Aorta (tissue), 5 donors: ENCODE results near the gene ABLIM2. TPM values are rescaled to one million over a fixed set of nuclear protein-coding genes. Genes with fewer than 3 reads are reported as not detected.

Source experiments
- ATAC-seq: fragments of 200-7000 bp; cut with Tn5 transposase; one replicate; pipeline ENCODE4 v1.9.1; 2022; ENCODE audit warnings: moderate library complexity; ENCODE audit not compliant: low FRiP score
- DNase-seq, 2 donors: peaks; one replicate each; pipeline ENCODE4 v3.0.0-alpha.2; 2020
- H3K27ac ChIP-seq, 2 donors: one replicate each; pipeline ENCODE4 v1.5.1; 2013; ENCODE audit warnings: low read length in 2 of 2, mild to moderate bottlenecking in 2 of 2, moderate library complexity in 2 of 2, control low read depth in 1 of 2, inconsistent platforms in 1 of 2, low read depth in 1 of 2
- H3K27me3 ChIP-seq, 2 donors: one replicate each; pipeline ENCODE4 v1.6.1; 2013; ENCODE audit warnings: control low read depth in 1 of 2, low read length in 1 of 2, mild to moderate bottlenecking in 1 of 2, moderate library complexity in 1 of 2; ENCODE audit not compliant: insufficient read depth in 2 of 2, control insufficient read depth in 1 of 2
- H3K36me3 ChIP-seq, 2 donors: one replicate each; pipeline ENCODE4 v1.6.1; 2013; ENCODE audit warnings: control low read depth in 1 of 2, low read length in 1 of 2, mild to moderate bottlenecking in 1 of 2; ENCODE audit not compliant: insufficient read depth in 2 of 2, control insufficient read depth in 1 of 2
- H3K4me1 ChIP-seq, 2 donors: one replicate each; pipeline ENCODE4 v1.6.1; 2013; ENCODE audit warnings: low read length in 2 of 2, control low read depth in 1 of 2, mild to moderate bottlenecking in 1 of 2, moderate library complexity in 1 of 2; ENCODE audit not compliant: insufficient read depth in 2 of 2, control insufficient read depth in 1 of 2
- H3K4me3 ChIP-seq, 2 donors: one replicate each; pipeline ENCODE4 v1.5.1; 2013; ENCODE audit warnings: low read length in 2 of 2, control low read depth in 1 of 2, mild to moderate bottlenecking in 1 of 2
- H3K9me3 ChIP-seq: one replicate; pipeline ENCODE4 v1.6.1; 2013; ENCODE audit warnings: mild to moderate bottlenecking, low read length; ENCODE audit not compliant: control insufficient read depth
- WGBS, 2 donors: extraction: QIAGEN DNeasy Blood & Tissue Kit; methylation state at CpG; one replicate each; pipeline ENCODE4 v1.1.7; 2013; 5-methylcytosine and 5-hydroxymethylcytosine counted together
- intact Hi-C, 2 donors: fragments of 100-400 bp; cut with DNase I; formaldehyde crosslinking; loops; one replicate each; pipeline versions ENCODE4 v1.14.2 to v1.15.0; 2022
- polyA plus RNA-seq, 2 donors: library from polyadenylated mRNA; stranded (reverse); fragments of 200-250 nt; gene quantifications; one replicate each; pipeline ENCODE4 v1.2.3, GENCODE V29; 2013
- total RNA-seq, 2 donors: library from RNA; stranded (reverse); fragmentation: NEBNext Ultra II Directional; extraction: Animal tissue kit (Norgen Biotek cat#: 25700); gene quantifications; one replicate each; pipeline ENCODE4 v1.2.1, GENCODE V29; 2021
- donor health status: healthy with polysubstance abuse.
- donor health status: Bipolar disorder and iron deficiency.
- donor health status: DM: no; HTN: no; CAD: no.
- donor health status: DM: no; HTN: no; CAD: no.
- donor health status: DM: yes; HTN: yes; CAD: no.

ABLIM2 gene
- total and polyA plus RNA-seq, 4 donors, result 5.3 to 20.2 (median 11.1) TPM

DNA sequence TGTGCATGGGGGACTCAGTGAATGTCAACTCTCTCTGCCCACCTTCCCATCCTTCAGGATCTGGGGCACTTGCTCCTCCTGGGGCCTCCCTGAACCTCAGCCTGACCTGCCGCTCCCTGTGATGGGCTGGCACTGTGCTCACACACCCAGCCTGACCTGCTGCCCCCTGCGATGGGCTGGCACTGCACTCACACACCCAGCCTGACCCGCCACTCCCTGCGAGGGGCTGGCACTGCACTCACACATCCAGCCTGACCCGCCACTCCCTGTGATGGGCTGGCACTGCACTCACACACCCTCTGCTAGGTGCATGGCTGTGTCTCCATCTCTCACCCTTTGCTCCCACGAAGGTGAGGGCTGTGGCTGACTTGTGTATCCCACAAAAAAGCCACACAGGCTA, 103.4 kb downstream of the ABLIM2 start:
- Histone ChIP-seq H3K4me1 (no peaks in the 10 kb centered on the region), H3K27ac (no peak overlapping the region), H3K9me3 (no peaks in the 10 kb centered on the region), H3K4me3 (no peak overlapping the region), H3K27me3 (no peaks in the 10 kb centered on the region), H3K36me3 (no peaks in the 10 kb centered on the region)
- no peak for ATAC-seq
- 95 to 100% methylated on average over 4 to 6 of the region's 6 CpGs for WGBS, 2 donors
- no peak for DNase-seq
- intact Hi-C loops, result no loop called here

DNA sequence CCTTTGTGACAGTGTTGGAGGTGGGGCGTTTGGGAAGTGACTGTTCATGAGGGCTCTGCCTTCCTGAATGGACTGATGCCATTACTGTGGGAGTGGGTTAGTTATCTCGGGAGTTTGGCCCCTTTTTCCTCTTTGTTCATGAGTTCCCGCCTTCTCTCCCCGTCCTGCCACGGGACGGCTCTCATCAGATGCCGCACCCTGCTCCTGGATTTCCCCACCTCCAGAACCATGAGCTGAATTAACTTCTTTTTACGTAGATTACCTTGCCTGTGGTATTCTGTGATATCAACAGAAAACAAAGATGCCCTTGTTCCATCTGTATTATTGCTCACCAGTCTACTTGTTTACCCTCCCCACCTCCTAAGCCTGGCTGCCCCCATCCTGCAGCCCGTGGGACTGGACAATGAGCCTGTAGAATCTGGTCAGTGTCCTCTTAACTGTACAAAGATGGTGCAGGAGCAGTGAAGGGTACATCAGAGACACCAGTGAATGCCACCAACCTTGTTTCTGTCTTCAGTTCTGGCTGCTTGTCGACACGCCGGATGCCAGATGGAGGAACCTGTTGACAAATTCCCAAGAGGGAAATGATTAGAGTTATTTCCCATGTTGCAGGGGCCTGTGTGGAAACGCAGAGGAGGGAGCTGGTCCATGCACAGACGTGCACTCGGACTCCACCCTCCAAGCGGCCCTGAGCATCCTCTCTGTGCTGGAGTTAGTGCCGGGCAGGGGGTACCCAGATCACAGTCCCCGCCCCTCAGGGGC, 104.7 kb downstream of the ABLIM2 start:
- Histone ChIP-seq H3K4me1 (no peaks in the 10 kb centered on the region), H3K4me3 (no peak overlapping the region), H3K9me3 (no peaks in the 10 kb centered on the region), H3K27me3 (no peaks in the 10 kb centered on the region), H3K27ac (no peak overlapping the region), H3K36me3 (no peaks in the 10 kb centered on the region)
- no peak for DNase-seq
- intact Hi-C loops, result no loop called here
- WGBS, 2 donors, result 95 to 97% methylated on average over 18 of the region's 18 CpGs
- ATAC-seq, result no peak

DNA sequence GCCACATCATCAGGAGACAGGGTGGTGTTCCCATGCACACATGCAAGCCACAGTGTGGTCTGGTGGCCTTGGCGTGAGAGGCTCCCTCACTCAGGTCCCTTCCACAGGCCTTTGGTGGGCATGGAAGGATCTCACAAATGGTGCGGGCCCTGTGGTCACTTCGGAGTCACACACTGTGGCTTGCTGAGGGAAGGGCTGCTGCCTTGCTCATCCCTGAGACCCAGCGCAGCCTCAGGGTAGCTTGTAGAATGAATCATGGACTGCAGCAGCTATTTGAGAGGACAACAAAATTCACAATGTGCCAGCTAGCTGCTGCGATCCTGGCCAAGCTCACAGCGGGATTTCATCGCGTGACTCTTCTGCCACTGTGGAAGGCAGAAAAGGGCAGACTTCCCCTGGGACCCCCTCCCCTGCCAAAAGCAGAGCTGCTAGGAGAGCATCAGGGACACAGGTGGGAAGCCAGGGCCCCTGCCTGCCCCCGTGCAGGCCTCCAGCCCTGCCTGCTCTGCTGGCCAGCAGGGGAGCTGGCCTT, 106.4 kb downstream of the ABLIM2 start:
- DNase-seq, result no peak
- intact Hi-C loops, result no loop called here
- no peaks in the 10 kb centered on the region for H3K27me3 ChIP-seq
- H3K9me3 ChIP-seq, result no peaks in the 10 kb centered on the region
- no peaks in the 10 kb centered on the region for H3K36me3 ChIP-seq
- WGBS, 2 donors, result 97 to 99% methylated on average over 9 of the region's 9 CpGs
- no peaks in the 10 kb centered on the region for H3K4me1 ChIP-seq
- ATAC-seq, result no peak
- H3K27ac ChIP-seq, result no peak overlapping the region
- H3K4me3 ChIP-seq, result no peak overlapping the region

DNA sequence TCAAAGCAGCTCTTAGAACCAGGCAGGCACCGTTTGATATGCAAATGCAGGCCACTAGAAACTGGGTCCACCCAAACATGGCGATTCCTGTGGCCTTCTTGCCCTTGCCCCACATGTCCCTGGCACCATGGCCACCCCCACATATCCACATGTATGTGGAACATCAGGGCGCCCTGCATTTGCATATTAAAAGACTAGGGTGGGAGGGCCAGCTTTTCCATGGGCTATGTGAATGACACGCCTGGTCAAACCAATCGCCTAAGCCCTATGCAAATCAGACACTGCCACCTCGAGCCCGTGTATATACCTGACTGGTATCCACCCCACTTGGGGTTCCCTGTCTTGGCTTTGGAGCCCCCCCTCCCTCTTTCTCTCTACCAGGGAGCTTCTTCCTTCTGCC, 107.0 kb downstream of the ABLIM2 start:
- Histone ChIP-seq H3K4me1 (no peaks in the 10 kb centered on the region), H3K4me3 (no peak overlapping the region), H3K27me3 (no peaks in the 10 kb centered on the region), H3K9me3 (no peaks in the 10 kb centered on the region), H3K36me3 (no peaks in the 10 kb centered on the region), H3K27ac (no peak overlapping the region)
- DNase-seq (no peak), ATAC-seq (no peak)
- intact Hi-C loops, result no loop called here
- 97 to 100% methylated on average over 7 of the region's 7 CpGs for WGBS, 2 donors

DNA sequence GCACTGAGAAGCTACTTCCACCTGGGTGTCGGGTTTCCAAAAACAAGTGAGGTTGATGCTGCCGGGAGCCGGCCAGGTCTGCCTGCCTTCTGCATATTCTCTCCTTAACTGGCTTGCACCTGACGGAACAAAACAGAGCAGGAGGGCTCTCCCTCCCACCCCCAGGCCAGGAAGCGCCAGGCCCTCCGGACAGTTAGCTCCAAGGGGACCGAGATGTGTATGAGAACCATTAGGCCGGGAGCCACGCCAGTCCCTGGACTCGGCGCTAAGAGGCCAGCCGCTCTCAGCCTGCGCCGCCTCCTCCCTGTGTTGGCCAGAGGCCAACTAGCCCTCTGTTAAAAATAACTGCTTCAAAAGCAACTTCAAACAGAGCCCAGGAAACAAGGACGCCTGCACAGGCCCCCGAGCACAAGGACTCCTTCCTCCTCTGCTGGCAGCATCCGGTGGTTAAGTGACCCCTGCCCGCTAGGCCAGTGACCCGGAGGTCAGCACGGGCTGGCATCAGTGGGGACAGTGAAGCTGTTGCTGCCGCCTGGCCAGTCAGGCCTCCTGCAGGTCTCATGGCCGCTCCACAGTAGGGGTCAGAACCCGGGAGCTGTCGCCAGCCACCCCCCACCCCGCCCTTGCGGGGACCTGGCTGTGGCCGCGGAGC, 107.9 kb downstream of the ABLIM2 start:
- no peak overlapping the region for H3K4me3 ChIP-seq
- H3K4me1 ChIP-seq, result no peaks in the 10 kb centered on the region
- H3K27me3 ChIP-seq, result no peaks in the 10 kb centered on the region
- ATAC-seq, result peak; percentile 78
- no peaks in the 10 kb centered on the region for H3K36me3 ChIP-seq
- H3K9me3 ChIP-seq, result no peaks in the 10 kb centered on the region
- intact Hi-C loops, result no loop called here
- WGBS, 2 donors, result 15 to 16% methylated on average over 28 of the region's 28 CpGs
- no peak overlapping the region for H3K27ac ChIP-seq
- peak; percentile 85 to 90 for DNase-seq

DNA sequence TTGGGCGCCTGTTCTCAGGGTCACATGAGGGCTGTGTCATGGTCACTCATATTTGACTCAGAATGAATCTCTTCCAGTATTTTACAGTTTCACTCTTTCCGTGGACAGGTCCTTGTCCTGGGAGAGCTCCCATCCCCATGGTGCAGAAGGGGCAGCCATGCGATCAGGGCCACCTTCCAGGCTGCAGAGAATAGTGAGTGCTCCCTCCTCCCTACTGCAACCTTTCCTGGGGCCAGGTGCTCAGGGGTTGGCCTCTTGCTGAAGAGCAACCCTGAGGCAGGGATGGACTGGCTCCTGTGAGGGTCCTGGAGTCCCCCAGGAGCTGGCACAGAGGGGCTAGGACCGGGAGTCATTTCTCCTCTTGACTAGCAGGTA, 108.4 kb downstream of the ABLIM2 start:
- Histone ChIP-seq H3K9me3 (no peaks in the 10 kb centered on the region), H3K4me1 (no peaks in the 10 kb centered on the region), H3K36me3 (no peaks in the 10 kb centered on the region), H3K27ac (no peak overlapping the region), H3K27me3 (no peaks in the 10 kb centered on the region), H3K4me3 (no peak overlapping the region)
- ATAC-seq (no peak), DNase-seq (no peak)
- intact Hi-C loops, result no loop called here
- WGBS, 2 donors, result 79 to 82% methylated on average over 4 of the region's 4 CpGs

DNA sequence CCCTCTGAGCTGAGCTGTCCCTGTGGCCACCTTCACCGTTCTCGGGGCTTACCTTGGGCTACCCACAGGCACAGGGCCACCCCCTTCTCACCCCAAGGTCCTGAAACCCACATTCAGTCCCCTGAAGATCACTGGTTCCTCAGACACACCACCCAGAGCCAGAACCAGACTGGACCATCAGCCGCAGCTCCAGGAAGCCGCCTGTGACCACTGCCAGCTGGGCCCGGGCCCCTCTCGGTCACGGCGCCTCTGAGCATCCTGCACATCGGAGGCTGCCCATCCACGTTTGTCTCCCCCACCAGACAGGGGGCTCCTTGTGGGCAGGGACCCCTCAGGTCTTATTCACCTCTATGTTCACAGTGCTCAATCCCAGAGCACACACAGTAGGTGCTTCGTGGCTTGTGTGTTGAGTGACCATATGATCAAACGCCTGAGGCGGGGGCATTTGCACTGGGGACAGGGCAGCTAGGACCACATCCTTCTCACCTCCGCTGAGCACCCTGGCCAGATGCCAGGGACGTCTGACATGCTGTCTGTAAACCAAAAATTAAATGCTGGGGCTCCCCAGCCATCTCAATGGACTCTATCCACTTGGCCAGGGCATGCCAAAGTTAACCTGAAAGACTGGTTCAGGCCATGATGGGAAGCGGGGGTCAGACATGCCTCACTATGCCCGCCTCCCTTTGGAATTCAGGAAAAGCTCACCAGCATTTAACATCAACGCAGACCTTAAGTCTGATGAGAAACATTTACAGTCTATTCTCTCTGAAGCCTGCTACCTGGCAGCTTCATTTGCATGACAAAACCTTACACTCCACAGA, 109.5 kb downstream of the ABLIM2 start:
- intact Hi-C loops, result no loop called here
- WGBS, 2 donors, result 93% methylated on average over 18 of the region's 18 CpGs
- DNase-seq, result no peak

DNA sequence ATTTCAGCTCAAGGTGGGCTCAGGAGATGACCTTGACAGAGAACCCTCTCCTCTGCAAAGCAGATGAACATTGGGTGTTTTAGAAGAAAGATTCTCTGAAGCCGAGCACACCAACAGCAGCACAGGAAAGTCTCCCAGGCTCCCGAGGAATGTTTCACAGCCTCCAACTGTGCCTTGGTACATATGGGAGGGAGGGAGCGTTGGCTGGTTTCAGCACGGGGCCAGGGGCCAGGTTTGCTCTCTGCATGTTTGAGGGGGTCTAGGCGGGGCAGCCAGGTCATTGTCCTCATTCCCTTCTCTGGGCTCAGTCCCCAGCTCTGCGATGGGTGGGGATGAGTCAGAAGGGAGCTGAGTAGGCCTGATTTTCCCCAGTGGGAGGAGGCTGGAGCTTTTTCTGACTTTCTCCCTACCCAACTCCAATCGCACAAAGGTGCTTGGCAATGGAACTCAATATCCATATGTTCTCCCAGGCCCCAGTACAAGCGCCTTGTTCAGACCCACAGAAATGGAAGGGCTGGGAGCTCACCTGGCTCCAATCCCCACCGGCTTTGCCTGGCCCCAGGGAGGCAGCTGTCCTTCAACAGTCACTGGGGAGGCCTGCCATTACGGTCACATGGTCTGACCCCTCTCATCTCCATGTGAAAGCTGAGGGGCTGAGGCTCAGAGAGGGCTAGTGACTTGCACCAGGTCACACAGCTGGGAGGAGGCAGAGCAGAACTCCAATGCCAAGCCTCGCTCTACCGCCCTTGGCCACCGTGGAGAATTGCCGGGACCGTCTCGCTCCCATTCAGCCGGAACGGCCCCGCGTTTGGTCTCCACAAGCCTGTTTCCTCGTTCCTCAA, 110.6 kb downstream of the ABLIM2 start:
- WGBS, 2 donors, result 92 to 95% methylated on average over 21 of the region's 21 CpGs
- intact Hi-C loops, result no loop called here
- Histone ChIP-seq H3K4me3 (no peak overlapping the region), H3K9me3 (no peaks in the 10 kb centered on the region), H3K36me3 (no peaks in the 10 kb centered on the region), H3K4me1 (no peaks in the 10 kb centered on the region), H3K27me3 (no peaks in the 10 kb centered on the region), H3K27ac (no peak overlapping the region)
- DNase-seq (no peak), ATAC-seq (no peak)

More for the DNA sequence above, 109.5 kb downstream of the ABLIM2 start:
- H3K27ac ChIP-seq, result no peak overlapping the region
- no peak overlapping the region for H3K4me3 ChIP-seq
- H3K4me1 ChIP-seq, result no peaks in the 10 kb centered on the region
- H3K9me3 ChIP-seq, result no peaks in the 10 kb centered on the region
- H3K36me3 ChIP-seq, result no peaks in the 10 kb centered on the region
- ATAC-seq, result no peak
- no peaks in the 10 kb centered on the region for H3K27me3 ChIP-seq
